GM21526 (cell line): Measurements from ENCODE around the gene KLHDC7A.

Experiments used
- ATAC-seq: cut with Tn5 transposase; IDR thresholded peaks from one replicate; pipeline ENCODE4 v1.9.1; 2021; ENCODE audit warnings: moderate library complexity; ENCODE audit not compliant: unreplicated experiment, low FRiP score

KLHDC7A gene

DNA sequence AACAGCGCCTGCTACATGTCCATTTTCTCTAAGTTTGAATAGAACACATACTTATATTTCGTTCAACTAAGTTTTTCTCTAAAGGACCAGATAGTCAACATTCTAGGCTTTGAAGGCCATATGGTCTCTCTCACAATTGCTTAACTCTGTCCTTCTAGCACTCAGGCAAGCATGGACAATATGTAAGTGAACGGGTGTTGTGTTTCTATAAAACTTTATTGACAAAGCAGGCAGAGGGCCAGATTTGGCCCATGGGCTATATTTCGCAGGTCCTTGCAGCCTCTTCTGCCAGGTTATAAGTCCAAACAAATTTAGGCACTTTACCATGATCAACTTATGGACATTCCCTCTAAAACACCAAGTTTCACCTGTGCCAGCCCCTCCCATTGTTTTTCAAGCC is 21.1 kb downstream of the KLHDC7A start:
- no peak for ATAC-seq

DNA sequence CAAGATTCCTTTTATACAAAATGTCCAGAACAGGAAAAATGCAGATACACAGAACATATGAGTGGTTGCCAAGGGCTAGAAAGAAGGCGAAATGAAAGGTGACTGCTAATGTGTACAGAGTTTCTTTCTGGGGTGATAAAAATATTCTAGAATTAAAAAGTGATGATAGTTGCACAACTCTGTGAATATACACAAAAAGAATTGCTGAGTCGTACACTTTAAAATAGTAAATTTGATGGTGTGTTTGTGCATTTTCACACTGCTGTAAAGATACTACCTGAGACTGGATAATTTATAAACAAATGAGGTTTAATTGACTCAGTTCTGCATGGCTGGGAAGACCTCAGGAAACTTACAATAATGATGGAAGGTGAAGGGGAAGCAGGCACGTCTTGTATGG is 23.9 kb downstream of the KLHDC7A start:
- no peak for ATAC-seq

DNA sequence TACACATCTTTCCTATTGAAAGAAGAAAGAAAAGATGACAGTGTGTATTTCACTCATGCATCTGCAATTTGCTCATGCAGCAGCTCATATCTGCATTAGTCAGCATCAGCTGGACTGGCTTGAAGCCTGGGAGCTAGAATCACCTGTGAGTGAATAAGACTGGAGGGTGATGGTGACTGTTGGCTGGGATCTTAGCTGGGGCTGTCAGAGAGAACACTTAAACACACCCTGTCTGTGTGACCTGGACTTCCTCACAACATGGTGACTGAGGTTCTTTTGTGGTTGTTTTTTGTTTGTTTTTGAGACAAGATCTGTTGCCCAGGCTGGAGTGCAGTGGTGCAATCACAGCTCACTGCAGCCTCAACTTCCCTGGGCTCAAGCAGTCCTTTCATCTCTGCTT is 24.9 kb downstream of the KLHDC7A start:
- no peak for ATAC-seq

DNA sequence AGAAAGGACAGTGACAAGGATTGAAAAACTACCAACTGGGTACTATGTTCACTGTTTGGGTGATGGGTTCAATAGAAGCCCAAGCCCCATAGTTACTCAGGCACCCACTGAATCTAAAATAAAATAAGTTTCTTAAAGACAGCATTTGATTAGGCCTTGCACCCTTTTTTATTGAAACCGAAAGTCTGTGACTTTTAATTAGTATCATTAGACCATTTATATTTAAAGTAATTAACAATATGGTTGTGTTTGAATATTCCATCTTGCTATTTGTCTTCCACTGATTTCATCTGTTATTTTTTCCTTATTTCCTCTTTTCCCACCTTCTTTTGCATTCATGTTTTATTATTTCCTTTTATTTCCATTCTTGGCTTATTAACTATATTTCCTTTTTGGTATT is 27.4 kb downstream of the KLHDC7A start:
- ATAC-seq, result no peak

DNA sequence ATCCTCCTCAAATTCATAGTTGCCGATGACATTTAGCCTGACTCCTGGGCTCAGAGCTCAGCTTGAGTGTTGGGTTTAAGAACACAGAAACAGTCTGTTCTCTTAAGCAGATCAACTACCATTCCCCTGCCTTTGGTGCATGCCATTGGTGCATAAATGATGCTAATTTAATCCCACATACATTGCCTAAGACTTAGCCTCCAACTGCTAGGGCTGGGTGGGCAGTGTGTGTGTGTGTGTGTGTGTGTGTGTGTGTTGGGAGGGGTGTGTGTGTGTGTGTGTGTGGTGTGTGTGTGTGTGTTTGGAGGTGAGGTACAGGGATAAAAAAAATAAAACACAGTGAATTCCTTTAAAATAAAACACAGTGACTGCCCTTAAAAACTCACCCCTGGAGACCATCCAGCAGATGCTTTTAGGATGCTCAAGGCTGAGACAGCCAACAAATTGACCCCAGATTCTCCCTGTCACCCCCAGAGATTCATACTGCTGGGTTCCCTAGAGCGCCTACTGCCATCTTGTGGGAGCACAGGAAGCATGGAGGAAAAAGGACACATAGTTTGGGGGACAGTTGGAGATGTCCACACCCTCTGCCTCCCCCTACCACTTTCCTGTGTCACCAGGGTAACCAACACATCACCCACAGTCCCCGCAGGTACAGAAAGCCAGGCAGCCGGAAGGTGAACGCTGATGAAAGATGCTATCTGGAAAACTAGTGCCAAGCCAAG is 30.6 kb downstream of the KLHDC7A start:
- ATAC-seq, result no peak

DNA sequence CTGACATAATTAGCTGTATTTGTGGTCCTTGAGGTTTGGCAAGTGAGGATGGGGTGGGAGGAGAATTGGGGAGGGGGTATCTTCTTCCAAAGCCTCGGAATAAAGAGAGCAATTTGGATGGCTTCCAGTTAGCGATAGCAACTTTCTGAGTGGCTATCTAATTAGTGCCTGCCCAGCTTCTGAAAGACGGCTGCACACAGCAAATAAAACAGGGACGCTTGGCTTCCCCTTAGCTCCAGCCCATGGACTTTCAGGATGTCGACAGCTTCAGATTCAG is 31.1 kb downstream of the KLHDC7A start:
- ATAC-seq, result no peak

DNA sequence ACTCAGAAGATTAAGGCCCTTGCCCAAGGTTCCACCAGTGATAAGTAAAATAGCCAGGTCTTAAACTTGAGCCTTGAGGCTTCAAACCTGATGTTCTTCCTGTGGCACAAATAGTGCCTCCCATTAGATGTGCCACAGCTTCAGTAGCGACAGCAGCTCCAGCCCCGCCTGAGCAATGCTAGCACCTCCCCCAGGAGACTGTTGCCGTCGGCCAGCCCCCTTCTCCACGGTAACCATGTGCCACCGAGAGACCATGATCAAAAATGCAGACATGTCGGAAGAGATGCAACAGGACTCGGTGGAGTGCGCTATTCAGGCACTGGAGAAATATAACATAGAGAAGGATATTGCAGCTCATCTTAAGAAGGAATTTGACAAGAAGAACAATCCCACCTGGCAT is 32.2 kb downstream of the KLHDC7A start:
- ATAC-seq, result no peak

DNA sequence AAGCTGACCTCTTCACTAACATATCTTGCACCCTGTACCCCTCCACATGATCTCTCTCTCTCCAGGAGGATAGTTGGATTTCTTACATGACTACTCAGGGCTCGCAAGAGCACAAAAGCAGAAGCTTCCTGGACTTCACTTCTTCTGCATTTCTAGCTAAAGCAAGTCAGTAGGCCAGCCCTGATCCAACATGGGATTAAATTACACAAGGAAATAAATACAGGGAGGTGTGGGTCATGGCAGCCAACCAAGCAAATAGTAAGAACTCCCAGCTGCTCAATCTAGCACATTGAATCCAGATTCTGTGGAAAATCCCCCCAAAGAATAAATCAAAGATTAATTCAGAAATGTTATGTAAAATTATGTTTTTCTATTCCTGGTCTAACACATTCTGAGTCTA is 33.3 kb downstream of the KLHDC7A start:
- no peak for ATAC-seq

DNA sequence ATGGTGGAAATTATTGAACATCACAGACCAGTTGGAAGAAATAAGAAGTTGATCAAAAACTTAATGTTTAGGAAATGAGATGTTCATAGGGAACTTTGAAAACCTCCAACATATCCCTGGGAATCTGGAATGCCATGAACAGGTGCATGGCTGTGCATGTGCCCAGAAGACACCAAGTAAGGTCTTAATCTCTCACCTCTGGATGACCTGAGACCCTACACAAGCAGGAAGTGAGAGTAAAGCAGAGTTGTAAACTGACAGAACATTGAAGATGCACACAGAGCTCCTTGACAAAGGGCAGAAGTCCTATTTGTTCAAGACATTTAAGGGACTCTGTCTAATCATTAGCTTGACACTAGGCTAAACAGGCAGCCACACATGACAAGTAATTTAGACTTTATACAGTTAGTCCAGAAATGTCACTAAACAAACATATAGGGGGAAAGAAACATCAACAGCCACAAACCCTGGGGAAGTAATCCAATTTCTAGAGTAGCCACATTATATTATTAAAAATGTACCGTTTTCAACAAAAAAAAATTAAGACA is 34.5 kb downstream of the KLHDC7A start:
- no peak for ATAC-seq

DNA sequence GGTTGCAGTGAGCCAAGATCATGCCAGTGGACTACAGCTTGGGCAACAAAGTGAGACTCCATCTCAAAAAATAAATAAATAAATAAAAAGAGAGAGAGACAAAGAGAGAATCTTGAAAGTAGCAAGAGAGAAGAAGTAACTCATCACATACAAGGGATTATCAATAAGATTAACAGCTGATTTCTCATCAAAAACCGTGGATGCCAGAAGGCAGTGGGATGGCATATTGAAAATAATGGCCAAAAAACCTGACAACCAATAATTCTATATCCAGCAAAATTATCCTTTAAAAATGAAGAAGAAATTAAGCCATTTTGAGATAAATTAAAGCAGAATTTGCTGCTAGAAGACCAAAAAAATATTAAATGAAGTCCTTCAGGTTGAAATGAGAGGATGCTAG is 35.7 kb downstream of the KLHDC7A start:
- ATAC-seq, result no peak

DNA sequence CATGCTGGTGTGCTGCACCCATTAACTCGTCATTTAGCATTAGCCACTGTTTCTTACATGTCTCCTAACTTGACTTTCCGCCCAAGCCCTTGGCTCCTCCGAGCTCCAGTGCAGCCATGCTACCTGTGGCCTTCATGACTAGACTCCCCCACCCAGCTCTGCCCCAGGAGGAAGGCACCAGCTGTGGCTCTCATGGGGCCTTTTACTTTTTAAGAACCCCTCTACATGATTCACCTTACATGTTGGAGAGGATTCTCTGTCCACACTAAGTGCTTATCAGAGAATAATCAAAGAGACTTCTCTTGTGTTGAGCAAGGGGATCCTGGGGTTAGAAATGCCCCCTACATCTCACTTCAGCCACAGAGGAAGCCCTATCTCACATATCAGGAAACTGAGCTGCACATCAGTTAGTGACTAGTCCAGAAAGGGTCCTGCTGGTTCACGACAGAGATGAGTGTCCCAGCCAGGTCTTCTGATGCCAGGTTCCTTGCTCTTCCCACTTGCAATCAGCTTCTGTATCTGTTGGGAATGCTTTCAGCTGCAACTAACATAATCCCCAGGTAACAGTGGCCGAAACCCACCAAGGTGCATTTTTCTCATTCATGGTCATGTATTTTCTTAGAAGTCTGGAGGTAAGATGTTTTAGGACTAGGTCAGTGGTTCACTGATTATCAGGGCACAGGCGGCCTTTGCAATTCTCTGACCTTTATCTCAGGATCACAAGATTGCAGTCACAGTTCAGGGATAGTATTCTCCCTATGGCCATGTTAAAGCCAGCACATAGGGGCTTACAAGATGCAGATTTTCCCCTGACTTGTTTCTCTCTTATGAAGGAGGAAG is 45.9 kb downstream of the KLHDC7A start:
- ATAC-seq, result no peak

DNA sequence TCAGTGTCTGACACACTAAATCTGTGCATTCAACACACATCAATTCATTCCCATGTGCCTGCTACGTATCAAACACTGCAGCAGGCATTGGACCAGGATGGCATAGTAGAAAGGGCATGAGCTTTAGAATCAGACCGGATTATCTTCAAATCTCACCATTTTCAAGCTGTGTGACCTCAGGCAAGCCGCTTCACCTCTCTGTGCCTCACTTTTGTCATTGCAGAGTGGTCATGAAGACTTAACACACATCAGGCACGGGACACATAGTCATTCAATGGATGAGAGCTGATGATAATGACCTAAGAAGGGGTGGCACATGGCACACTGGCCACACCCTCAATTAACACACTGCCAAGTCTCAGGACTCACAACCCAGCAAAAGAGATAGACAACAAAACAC is 46.8 kb downstream of the KLHDC7A start:
- no peak for ATAC-seq

DNA sequence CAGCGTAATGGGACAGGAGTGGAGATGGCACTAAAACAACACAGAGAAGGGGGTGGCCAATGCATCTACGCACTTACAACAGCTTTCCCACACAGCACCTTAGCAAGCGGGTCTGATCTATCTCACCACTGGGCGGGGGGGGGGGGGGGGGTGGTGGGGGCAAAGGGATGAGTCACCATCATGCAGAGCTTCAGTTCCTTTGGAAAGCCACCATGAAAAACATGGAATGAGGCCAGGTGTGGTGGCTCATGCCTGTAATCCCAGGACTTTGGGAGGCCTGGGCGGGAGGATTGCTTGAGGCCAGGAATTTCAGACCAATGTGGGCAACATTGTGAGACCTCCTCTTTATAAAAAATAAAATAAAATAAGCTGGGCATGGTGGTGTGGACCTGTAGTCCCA is 47.2 kb downstream of the KLHDC7A start:
- ATAC-seq, result no peak

DNA sequence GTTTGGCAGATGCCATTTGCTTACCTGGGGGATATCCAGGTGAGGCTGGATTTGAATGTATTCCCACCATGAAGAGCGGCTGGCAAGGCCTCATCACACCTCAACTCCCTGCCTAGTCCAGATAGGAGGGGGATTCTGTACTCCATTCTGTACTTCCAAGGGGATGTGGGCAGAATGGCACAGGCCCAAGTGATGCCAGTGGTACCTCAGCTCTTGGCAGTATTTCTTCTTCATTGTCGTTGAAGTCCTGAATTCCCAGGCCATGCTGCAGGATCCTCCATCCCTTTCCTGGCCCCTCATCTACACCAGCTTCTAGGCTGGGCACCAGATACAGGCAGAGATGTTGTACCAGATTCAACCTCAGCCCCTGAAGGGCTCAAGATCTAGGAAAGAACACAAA is 47.9 kb downstream of the KLHDC7A start:
- no peak for ATAC-seq

DNA sequence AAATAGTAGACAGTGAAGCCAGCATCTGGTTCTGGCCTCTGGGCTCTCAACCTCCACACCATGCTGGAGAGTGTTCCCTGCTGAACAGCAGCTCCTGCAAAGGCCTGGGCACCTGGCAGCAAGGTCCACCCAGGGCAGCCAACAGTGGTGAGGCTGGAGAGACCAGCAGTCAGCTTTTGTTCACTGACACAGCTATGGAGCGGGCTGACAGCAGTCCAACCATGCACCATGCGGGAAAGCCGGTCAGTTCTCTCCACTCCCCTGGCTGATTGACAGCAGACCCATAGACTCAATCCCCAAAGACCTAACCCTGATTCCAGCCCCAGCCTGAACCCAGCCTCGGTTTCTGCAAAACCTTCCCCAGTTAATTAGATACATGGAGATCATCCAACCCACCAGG is 49.0 kb downstream of the KLHDC7A start:
- ATAC-seq, result no peak

DNA sequence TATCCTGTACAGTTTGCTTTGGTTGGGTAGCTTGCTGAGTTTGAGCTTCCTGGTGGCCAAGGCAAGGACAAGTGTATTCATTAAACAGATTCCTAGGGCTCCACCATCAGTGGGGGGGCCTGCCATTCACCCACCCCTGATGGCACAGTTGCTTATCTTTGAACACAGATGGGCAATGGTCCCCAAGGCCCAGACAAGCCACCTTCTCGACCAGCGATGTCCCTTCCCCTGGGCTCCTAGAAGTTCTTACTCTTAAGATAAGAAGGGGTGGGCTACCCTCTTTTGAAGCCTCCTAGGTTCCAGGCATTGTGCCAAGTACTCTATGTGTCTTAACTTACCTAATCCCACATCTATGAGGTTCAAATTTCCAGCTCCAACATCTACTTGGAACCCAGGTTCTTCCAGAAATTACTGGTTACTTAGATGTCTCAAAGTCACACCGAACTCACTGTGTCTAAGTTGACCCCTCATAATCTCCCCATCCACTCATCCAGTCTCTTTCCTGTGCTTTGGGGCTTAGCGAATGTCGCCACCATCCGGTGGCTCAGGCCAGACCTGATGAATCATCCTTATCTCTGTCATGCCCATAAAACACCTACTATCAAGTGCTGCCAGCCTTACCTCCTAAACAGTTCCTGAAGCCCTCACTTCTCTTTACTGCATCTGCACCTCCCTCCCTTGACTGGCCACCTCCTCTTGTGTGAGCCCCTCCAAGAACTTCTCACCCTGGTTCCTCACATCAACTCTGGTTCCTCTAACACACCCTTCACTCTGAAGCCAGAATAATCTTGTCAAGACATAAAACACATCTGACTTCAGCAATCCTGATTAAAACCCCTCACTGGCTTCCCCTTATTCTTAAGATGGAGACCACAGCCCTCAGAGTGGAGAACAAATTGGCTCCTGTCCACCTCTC is 50.1 kb downstream of the KLHDC7A start:
- ATAC-seq, result no peak

DNA sequence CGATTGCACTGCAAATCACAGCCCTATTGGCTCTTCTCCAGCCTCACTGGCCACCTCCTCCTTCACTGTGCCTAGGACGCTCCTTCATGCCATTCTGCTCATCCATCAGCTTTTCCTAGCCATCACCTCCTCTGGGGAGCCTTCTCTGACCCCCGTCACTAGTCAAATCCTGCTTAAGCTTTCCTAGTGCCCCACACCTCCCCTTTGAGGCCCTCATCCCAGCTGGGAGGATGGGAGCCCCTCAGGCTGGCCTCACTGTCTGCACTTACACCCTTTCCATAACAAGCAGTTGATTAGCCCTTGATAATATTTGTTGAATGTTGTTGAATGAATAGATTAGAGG is 50.7 kb downstream of the KLHDC7A start:
- ATAC-seq, result no peak

DNA sequence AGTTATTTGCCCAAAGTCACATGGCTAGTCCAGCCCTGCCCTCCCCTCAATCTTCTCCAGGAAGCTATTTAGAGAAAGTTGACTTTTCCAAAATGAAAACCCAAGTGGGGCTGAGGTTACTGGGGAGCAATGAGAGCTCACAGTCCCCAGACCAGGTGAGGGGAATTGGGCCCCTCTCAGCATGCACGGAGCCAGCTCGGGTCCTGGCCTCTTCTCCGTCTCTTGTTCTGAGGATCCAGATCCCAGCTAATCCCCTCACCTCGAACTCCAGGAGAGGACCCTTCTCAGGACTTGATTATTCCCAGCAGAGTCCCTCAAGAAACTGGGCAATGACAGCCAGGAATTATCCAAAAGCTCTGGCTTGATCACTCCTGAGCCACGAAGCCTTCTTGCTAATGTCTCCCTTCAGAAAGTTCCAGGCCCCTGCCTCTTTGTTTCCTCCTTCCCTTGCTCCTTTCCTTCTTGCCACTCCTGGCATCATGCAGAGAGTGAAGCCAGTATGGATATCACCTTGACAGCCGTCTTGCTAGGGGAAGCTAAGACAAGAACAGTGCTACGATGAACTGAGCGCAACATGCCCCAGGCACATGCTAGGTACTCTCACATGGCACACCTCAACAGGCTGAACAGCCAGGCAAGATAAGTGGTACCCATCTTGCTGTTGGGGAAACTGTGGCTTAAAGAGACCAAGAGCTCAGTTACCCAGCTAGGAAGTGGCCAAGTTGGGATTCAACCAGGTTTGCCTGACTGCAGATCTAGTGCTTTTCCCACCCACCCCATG is 51.9 kb downstream of the KLHDC7A start:
- ATAC-seq, result no peak

DNA sequence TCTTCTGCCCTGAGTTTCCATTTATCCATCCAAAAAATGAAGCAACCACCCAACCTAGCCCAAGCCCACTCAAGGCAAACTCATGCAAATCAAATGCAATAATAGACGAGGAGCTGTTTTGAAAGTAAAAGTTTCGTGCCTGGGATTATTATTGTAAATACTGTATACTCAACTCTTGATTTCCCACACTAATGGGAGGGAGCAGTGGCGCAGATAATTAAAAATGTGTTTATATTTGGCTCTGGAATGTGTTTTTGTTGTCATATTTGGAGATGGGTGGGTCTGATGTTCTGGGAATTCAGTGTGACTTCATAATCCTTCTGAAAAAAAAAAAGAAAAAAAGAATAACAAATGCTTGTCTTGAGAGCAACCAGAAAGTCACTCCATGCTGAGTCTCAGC is 52.5 kb downstream of the KLHDC7A start:
- no peak for ATAC-seq

DNA sequence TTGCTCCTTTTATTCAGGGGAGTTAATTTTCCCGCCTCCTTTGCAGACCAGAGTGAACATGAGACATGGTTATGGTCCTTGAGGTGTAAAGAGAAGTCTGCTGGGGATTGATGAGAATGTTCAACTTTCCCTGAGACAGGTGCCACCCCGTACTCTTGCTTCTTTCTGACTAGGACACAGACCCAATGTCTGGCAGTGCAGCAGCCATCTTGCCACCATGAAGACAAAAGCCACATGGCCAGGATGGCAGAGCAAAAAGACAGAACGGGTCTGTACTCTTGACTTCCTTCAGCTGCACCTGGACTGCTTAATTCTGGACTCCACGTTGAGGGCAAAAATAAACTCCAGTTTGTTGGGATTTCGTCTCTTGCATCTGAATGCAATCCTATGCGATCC is 54.1 kb downstream of the KLHDC7A start:
- no peak for ATAC-seq
